Activated T-cell treated with anti-CD3 and anti-CD28 coated beads, Interleukin-2, amount 50 U/mL, for 24 hours (primary cell): ENCODE results near the gene NSMCE1.
A peak's percentile ranks its signal among the peaks of the same experiment; 100 is the strongest.

ENCODE experiments used
- DNase-seq: peaks from one replicate; pipeline ENCODE4 v3.0.0-alpha.2; 2020
- H3K27ac Mint-ChIP-seq: 2 replicates; pipeline ENCODE4 v1.8.0; 2020; ENCODE audit warnings: mild to moderate bottlenecking, mixed read lengths
- H3K27me3 Mint-ChIP-seq: 2 replicates; pipeline ENCODE4 v1.8.0; 2020; ENCODE audit warnings: mixed read lengths
- H3K36me3 Mint-ChIP-seq: 2 replicates; pipeline ENCODE4 v1.8.0; 2020; ENCODE audit warnings: low read depth, mixed read lengths
- H3K4me1 Mint-ChIP-seq: 2 replicates; pipeline ENCODE4 v1.8.0; 2020; ENCODE audit warnings: low read depth, mixed read lengths
- H3K4me3 Mint-ChIP-seq: 2 replicates; pipeline ENCODE4 v1.8.0; 2020; ENCODE audit warnings: mild to moderate bottlenecking, moderate library complexity, mixed read lengths
- H3K9me3 Mint-ChIP-seq: 2 replicates; pipeline ENCODE4 v1.8.0; 2020; ENCODE audit warnings: mixed read lengths

The NSMCE1 gene

DNA sequence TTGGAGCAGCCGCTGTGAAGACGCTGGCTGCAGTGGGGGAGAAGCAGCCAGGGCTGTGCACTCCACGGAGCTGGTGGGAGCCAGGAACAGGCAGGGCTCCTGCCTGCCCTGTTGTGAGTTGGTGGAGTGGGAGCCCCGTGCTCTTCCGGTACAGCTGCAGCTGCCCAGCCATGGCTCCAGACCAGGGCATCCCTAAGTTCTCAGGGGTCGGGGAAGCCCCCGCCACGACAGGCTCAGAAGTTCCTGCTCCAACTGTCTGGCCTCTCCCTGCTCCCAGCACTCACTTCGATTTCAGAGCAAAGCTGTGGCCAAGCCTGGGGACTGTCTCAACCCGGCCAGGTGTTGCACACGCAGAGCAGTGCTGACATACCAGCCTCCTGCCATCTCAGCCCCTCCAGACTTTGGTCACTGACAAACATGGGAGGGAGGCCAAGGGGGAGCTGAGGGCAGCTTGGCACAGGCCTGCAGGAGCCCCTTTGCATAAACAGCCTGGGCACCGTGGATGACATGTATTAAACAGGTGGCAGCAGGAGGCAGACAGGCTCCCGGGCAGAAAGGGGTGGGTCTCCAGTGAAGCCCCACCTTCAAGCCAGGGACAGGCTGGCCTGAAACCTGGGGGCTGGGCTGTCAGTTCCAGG, 79.1 kb downstream of the NSMCE1 start:
- no peaks in the 10 kb centered on the region for H3K27me3 Mint-ChIP-seq
- no peak overlapping the region for H3K4me3 Mint-ChIP-seq
- peaks cover 10% of the 10 kb centered on the region for H3K4me1 Mint-ChIP-seq
- peaks cover 4% of the 10 kb centered on the region for H3K9me3 Mint-ChIP-seq
- H3K36me3 Mint-ChIP-seq: no peaks in the 10 kb centered on the region
- no peak overlapping the region for H3K27ac Mint-ChIP-seq
- no peak for DNase-seq

DNA sequence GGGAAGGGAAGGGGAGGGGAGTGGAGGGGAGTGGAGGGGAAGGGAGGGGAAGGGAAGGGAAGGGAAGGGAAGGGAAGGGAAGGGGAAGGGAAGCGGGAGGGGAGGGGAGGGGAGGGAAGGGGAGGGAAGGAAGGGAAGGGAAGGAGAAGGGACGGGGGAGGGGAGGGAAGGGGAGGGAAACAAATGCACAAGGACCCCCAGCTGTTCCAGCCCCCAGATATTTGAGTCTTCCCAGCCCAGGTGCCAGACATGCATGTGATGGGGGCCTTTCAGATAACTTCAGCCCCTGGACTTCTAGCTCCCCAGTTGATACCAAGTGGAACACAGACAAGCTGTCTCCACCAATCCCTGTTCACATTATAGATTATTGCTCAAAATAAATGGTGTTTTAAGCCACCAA, 79.9 kb downstream of the NSMCE1 start:
- Mint-ChIP-seq H3K9me3 (no peaks in the 10 kb centered on the region), H3K4me1 (peaks cover 8% of the 10 kb centered on the region), H3K4me3 (no peak overlapping the region), H3K27ac (no peak overlapping the region), H3K27me3 (no peaks in the 10 kb centered on the region), H3K36me3 (no peaks in the 10 kb centered on the region)
- DNase-seq: no peak

DNA sequence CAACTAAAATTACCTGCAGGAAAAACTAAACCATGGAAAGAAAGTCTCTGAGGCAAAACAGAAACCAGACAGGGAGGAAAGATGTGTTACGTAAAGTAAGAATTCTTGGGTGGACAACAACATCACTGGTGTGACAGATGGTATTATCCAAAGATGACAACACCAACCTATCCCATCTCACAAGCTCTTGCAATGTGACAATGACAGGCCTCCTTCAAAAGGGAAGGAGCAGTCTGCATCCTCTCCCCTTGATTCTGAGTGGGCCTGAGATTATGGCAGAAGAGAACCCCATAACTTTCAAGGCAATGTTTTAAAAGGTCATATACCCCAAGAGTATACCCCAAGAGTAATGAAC, 82.8 kb downstream of the NSMCE1 start:
- H3K9me3 Mint-ChIP-seq: no peaks in the 10 kb centered on the region
- H3K4me3 Mint-ChIP-seq: no peak overlapping the region
- H3K27ac Mint-ChIP-seq: no peak overlapping the region
- H3K4me1 Mint-ChIP-seq: peaks cover 6% of the 10 kb centered on the region
- H3K36me3 Mint-ChIP-seq: no peaks in the 10 kb centered on the region
- DNase-seq: no peak
- no peaks in the 10 kb centered on the region for H3K27me3 Mint-ChIP-seq

GRCh38 chr16:27182906-27183405, 85.6 kb downstream of the NSMCE1 start:
- Mint-ChIP-seq H3K4me3 (no peak overlapping the region), H3K27me3 (no peaks in the 10 kb centered on the region), H3K36me3 (no peaks in the 10 kb centered on the region), H3K4me1 (peaks cover 28% of the 10 kb centered on the region), H3K27ac (no peak overlapping the region), H3K9me3 (no peaks in the 10 kb centered on the region)
- DNase-seq: no peak

GRCh38 chr16:27181019-27181790, 87.4 kb downstream of the NSMCE1 start:
- no peaks in the 10 kb centered on the region for H3K27me3 Mint-ChIP-seq
- H3K27ac Mint-ChIP-seq: no peak overlapping the region
- DNase-seq: no peak
- H3K9me3 Mint-ChIP-seq: no peaks in the 10 kb centered on the region
- H3K36me3 Mint-ChIP-seq: no peaks in the 10 kb centered on the region
- peaks cover 45% of the 10 kb centered on the region for H3K4me1 Mint-ChIP-seq
- H3K4me3 Mint-ChIP-seq: no peak overlapping the region

DNA sequence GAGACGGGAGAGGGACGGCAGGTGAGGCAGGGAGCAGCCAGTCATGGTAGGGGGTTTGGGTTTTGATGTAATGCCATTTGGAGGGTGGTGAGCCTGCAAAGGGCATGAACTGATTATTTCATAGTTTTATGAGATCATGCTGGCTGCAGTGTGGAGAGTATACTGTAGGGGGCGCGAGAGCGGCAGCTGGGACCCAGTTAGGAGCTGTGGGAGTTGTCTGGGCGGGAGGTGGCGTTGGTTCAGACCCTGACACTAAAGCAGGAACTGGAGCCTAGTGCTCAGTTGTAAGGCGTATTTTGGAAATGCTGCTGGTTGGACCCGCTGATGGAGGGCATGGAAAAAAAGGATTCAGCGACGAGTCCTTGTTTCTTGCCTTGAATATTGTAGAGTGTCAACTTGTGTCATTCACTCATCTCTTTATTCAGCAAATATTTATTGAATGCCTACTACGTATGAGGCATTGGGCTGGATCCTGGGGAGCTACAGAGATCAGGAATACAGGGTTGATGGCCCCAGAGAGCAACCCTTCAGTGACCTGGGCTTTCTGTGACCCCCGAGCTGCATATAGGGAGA, 89.0 kb downstream of the NSMCE1 start:
- H3K4me3 Mint-ChIP-seq: no peak overlapping the region
- peak overlapping the region; percentile 62 for H3K27ac Mint-ChIP-seq
- H3K36me3 Mint-ChIP-seq: no peaks in the 10 kb centered on the region
- DNase-seq: peak; percentile 89
- no peaks in the 10 kb centered on the region for H3K9me3 Mint-ChIP-seq
- H3K4me1 Mint-ChIP-seq: peaks cover 54% of the 10 kb centered on the region
- no peaks in the 10 kb centered on the region for H3K27me3 Mint-ChIP-seq

DNA sequence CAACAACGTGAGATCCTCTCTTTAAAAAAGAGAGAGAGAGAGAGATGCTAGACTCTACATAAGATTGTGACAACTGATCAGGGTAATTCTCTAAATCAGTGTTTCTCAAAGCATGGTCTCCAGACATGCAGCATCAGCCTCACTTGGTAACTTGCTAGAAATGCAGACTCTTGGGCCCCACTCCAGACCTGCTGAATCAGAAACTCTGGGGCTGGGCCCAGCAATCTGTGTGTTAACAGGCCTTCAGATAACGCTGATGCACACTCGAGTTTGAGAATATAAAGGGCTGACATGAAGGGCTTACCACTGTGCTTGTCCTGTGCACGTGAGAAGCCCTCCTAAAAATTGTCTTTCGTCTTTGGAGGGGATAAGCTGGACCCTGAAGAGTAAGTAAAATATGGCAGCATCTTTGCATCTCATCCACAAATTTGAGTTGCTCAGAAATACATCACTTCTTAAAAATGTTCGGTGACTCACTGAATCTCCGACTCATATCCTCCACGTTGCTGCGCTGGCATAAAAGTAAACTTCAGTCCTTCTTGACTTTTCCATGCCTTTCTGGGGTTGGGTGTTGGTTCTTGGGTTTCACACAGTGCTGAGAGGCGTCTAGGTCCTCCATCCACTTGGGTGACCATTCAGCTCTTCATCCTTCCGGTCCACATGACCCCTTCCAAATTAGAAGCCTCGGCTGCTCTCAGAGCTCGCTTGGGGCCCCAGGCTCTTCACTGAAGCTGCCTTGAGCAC, 91.4 kb downstream of the NSMCE1 start:
- peak overlapping the region; percentile 89 for H3K27ac Mint-ChIP-seq

DNA sequence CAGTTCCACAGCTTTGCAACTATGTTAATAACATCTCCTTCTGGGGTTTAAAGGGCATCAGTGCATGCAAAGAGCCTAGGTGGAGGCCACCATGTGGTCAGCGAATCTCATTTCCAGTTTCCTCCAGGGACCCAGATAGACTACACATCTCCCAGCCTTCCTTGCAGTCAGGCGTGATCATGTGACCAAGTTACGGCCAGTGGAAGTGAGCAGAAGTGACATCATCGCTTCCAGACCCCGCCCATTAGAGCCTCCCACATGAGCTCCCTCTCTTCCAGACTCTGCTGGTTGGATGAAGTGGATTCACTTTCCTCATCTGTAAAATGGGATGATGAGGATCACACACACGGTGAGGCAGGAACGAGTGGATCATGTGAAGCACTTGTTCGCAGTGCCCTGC, 92.7 kb downstream of the NSMCE1 start:
- Mint-ChIP-seq H3K4me3 (no peak overlapping the region), H3K36me3 (peaks cover 3% of the 10 kb centered on the region), H3K4me1 (peaks cover 87% of the 10 kb centered on the region), H3K27ac (peak overlapping the region; percentile 89), H3K9me3 (peaks cover 10% of the 10 kb centered on the region), H3K27me3 (no peaks in the 10 kb centered on the region)
- DNase-seq: no peak

More for the DNA sequence above, 91.4 kb downstream of the NSMCE1 start:
- H3K36me3 Mint-ChIP-seq: no peaks in the 10 kb centered on the region
- no peaks in the 10 kb centered on the region for H3K27me3 Mint-ChIP-seq
- no peak overlapping the region for H3K4me3 Mint-ChIP-seq
- peaks cover 77% of the 10 kb centered on the region for H3K4me1 Mint-ChIP-seq
- no peaks in the 10 kb centered on the region for H3K9me3 Mint-ChIP-seq
- peak; percentile 52 for DNase-seq
